ENCODE measurements around the gene SERPIND1.

DNA sequence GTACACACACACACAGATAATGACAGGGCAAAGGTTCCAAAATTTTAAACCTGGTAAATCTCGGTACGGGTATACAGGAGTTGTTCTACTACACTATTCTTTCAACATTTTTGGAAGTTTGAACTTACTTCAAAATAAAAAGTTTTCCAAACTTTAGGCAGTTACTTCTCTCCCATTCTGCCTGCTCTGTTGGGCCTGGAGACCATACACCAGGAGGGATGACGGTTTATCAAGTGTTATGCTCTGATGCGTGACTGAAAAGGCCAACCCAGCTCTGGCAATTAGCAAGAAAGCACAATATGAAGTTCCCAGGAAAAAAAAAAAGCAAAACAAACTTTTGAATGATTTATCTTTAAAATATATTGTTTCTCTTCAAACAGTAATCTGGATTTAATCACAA lies 969 bp downstream of the SERPIND1 start:
- TF ChIP-seq POLR2A (IDR thresholded peaks at IDR 0.05) (no peak), CTCF (IDR thresholded peaks at IDR 0.05) (no peak)

Measured in heart left ventricle (tissue), 13 donors.